Fibroblast of skin of abdomen (primary cell): ENCODE results near the gene ELOB. TPM values are rescaled to one million over a fixed set of nuclear protein-coding genes. Genes with fewer than 3 reads are reported as not detected.

Source experiments
- DNase-seq: peaks from one replicate; pipeline ENCODE4 v3.0.0-alpha.2; 2013
- polyA plus RNA-seq, 2 experiments: library from polyadenylated mRNA; unstranded; fragments of 120-200 nt; gene quantifications; one replicate each; pipeline ENCODE4 v1.2.1, GENCODE V29; 2013; ENCODE audit not compliant: insufficient read length in 2 of 2

Gene ELOB
- 308 TPM for polyA plus RNA-seq (2013, experiment 1 of 2; ENCODE audit: insufficient read length)
- 286 TPM for polyA plus RNA-seq (2013, experiment 2 of 2; ENCODE audit: insufficient read length)

DNA sequence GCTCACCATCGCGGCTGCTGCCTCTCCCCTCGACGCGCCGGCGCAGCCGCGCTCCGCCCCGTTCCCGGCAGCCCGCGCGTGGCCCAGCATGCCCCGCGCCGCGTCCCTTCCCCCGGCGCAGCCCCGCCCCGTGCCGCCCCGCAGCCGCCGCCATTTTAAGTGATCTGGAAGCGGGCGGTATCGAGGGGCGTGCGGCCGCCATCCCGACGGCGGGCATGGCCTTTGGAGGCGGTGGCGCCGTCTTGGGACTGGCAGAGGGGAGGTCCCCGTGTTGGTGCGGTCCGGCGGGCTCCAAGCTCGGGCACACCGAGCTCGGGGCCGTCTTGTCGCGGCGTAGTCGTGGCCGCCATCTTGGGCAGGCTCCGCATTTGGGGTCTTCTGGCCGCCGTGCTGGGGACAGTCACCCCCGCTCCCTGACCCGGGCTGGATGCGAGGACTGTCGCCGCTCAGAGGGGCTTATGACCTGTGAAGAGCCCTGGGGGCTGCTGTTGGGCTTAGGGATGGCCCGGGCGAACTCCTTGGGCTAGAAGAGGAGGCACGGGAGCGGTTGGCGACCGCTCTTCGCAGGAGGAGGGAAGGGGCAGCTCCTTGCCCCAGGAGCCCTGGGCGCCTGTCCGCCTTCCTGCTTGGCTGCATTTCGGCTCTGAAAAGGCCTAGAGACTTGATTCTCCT lies at the start of gene ELOB:
Gene ELOB, minus strand, starts transcription at position 50 of the 672 bp plus-strand sequence. Its CDS starts 41 bp downstream, at position 9.
- peak; percentile 83 for DNase-seq

DNA sequence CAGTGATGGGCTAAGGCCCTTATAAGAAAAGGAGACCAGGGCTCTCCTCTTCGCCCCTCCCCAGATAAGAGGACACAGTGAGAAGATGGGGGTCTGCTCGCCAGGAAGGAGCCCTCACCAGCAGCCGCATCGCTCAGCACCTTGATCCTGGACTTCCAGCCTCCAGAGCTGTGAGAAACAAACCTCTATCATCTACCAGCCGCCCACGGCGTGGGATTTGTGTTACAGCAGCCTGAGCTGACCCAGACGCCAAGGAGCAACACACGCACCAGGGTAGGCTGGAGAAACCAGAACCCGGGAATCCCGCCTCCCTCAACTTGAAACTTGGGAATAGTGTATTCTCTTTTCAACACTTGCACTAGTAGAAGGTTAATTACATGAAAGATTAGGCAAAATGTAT lies 48.8 kb upstream of the ELOB start:
- no peak for DNase-seq

DNA sequence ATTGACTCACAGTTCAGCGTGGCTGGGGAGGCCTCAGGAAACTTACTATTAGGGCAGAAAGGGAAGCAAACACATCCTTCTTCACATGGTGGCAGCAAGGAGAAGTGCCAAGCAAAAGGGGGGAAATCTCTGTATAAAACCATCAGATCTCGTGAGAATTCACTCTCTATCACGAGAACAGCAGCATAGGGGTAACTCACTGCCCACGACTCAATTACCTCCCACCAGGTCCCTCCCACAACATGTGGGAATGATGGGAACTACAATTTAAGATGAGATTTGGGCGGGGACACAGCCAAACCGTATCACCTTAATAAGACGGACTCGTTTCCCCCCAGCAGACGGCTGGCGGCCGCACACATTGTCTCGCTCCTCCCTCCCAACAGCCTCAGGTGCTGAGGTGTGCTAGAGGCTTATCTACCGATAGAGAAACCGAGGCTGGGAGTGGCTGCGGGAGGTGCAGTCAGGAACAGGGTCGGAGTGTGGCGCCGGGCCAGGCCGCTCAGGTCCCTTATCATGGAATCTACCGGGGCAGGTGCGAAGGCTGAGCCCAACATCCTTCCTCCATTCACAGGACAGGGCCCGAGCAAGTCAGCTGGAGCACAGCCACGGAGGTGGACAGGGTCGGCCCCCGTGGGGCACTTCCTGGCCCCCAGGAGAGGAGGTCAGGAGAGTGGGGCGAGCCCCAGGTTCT lies 48.1 kb upstream of the ELOB start:
- no peak for DNase-seq

DNA sequence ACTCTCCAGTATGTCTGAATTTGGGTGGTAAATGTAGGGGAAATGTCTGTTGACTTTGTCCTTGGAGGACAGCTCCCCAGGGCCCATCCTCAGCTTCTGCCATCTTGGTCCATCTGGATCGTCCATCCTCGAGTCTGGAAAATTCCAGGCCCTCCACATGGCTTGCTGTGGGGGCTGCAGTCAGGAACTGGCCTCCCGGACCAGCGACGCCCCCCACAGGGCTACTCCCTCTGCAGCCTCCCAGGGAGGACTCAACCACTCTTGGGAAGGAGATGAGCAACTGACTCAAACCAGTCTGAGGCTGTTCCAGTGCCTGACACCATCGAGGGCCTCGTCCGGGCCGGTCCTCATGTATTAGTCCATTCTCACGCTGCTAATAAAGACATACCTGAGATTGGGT lies 47.5 kb upstream of the ELOB start:
- DNase-seq, result no peak

DNA sequence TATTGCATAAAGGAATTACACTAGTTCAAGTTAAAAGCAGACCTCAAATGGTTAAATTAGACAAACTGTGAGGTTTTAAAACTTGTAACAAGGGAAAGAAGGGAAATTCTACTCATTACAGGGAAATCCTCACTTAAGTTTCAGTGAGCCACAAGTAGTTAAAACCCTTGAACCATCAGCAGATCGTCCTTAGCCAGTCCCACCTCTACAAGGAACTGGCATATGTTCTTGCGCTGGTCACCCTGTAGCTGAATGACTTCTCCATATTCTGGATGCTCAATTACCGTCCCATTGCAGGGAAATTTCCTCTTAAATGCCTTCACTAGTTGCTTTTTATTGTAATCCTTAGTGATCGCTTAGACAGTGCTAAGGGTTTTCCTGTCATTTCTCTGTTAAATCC lies 45.4 kb upstream of the ELOB start:
- DNase-seq, result no peak

DNA sequence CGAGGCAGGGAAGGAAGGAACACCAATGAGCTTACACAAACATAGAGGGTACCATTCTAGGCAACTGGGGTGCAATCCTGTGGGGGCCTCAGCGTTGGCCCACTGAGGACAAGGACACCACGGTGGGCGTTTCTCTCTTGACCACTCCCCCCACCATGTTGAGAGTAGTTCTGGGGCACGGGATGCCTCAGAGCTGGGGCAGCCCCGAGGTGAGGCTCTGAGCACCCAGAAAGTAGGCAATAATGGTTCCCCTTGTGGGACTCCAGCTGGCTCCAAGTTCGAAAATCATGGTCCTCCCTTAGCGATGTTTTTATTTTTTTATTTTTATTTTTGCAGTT lies 45.0 kb upstream of the ELOB start:
- no peak for DNase-seq

DNA sequence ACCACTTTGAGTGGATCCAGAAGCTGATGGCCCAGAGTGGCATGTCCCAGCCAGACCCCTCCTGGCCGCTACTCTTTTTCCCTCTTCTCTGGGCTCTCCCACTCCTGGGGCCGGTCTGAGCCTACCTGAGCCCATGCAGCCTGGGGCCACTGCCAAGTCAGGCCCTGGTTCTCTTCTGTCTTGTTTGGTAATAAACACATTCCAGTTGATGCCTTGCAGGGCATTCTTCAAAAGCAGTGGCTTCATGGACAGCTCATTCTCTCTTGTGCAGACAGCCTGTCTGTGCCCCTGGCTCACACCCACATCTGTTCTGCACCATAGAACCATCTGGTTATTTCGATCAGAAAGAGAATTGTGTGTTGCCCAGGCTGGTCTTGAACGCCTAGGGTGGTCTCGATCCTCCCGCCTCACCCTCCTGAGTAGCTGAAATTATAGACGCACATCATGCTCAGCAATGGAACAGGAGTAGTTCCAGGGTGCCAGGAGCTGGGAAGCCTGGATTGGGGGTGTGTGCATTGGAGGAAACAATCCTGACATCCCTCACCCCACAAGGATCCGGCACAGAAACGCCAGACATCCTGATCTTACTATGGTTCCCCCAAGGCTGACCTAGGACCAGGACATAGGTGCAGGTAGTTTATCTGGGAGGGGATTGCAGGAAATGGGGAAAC lies 44.5 kb upstream of the ELOB start:
- DNase-seq, result no peak

DNA sequence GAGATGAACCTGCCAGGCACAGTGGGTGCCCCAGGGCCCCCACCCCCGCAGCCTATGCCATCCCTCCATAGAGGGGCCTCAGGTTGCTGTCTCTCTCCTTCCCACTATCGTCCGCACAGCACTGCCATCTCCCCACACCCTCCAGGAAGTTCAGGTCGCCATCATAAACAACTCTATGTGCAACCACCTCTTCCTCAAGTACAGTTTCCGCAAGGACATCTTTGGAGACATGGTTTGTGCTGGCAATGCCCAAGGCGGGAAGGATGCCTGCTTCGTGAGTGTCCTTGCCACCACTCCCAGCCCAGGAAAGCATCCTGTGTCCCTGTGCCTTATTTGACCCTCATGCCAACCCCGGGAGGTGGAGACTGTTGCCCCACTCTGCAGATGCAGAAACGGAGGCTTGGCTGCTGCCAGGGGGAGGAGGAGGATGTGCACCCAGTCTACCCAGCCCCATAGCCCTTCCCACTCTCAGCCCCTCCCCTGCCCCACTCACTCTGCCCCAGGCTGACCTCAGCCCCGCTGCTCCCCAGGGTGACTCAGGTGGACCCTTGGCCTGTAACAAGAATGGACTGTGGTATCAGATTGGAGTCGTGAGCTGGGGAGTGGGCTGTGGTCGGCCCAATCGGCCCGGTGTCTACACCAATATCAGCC lies 43.9 kb upstream of the ELOB start:
- no peak for DNase-seq

DNA sequence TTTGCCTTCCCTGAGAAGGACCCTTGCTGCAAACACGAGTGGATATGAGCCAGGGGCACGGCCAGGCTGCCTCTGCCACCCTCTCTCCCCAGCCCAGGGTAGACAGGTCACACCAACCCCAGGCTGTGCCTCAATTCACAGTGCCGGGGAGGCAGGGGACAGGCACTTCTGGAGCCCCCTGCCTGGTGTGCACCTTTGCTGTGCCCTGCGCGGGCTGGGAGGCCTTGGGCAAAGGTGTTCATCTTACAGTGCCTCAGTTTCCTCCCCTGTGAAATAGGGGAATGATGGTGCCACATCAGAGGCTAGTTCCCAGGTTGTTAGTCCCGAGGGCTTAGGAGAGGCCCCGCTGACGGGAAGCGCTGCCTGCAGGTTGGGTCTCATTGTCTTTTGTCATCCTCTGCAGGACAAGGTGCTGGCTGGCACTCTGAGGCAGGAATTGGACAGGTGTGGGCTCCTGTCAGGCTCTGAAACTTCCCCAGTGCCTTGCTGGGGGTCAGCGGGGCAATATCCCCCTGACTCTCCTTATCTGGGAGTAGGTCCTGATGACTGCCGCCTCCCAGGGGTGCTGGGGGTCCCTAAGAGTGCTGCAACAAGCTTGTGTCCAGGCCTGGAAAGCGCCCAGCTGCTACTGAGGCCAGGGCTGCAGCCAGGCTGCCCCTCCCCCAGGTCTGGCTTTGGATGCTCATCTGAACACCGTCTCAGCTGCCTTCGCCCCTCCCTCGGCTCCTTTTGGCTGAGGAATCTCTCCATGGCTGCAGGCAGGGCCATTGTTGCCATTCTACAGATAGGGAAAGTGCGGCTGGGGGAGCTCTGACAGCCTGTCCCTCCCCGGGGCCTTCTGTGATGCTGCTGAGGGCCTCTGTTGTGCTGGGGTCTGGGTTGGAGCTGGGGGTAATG lies 43.1 kb upstream of the ELOB start:
- no peak for DNase-seq

DNA sequence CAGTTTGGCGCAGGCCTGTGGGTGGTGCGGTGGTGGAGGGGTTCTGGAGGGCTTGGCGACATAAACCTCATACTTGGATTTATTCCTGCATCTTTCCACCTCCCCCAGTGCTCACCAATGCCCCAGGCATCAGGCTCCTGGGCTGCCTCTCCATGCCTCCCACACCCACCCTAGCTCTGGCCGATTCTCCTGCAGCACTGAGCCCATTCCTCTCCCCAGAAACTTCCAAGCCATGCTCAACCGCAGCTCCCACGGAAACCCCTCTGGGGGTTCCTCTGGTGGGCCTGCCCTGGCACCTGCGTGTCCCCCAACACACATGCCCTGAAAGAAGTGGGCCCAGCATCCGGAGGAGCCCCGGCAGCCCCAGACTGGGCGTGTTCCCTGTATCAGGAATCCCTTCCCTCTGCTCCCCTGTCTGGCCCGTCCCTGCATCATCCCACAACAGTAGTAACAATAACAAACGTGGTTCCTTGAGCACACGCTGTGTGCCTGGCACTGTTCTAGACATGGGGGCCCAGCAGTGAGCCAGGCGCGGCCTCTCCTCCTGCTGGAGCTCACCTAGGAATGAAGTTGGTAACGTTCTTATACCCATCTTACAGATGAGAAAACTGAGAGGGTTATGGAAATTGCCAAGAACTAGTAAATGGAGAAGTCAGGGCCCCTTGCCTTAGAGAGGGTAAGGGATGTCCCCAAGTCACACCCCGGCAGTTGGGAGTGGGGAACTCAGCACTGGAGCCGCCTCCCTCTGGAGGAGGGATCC lies 42.3 kb upstream of the ELOB start:
- no peak for DNase-seq

DNA sequence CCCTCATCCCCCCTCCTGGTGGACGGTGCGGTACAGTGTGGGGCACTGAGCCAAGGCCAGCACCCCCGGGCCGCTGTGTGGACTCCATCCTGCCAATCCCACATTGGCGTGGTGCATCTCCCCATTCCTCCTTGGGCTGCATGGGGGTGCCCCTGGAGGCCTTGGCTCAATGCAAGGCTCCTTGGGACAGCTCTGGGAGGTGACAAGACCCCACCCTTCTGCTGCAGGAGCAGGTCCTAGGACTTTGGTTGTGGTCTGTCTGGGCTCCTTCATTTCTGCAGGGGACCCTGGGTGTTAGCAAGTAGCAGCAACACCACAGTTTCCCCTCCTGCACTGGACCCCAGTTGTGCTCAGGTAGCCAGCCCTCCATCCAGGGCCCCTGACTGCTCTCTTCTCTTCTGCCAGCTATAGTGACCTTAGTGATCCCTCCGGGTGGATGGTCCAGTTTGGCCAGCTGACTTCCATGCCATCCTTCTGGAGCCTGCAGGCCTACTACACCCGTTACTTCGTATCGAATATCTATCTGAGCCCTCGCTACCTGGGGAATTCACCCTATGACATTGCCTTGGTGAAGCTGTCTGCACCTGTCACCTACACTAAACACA lies 41.3 kb upstream of the ELOB start:
- no peak for DNase-seq

DNA sequence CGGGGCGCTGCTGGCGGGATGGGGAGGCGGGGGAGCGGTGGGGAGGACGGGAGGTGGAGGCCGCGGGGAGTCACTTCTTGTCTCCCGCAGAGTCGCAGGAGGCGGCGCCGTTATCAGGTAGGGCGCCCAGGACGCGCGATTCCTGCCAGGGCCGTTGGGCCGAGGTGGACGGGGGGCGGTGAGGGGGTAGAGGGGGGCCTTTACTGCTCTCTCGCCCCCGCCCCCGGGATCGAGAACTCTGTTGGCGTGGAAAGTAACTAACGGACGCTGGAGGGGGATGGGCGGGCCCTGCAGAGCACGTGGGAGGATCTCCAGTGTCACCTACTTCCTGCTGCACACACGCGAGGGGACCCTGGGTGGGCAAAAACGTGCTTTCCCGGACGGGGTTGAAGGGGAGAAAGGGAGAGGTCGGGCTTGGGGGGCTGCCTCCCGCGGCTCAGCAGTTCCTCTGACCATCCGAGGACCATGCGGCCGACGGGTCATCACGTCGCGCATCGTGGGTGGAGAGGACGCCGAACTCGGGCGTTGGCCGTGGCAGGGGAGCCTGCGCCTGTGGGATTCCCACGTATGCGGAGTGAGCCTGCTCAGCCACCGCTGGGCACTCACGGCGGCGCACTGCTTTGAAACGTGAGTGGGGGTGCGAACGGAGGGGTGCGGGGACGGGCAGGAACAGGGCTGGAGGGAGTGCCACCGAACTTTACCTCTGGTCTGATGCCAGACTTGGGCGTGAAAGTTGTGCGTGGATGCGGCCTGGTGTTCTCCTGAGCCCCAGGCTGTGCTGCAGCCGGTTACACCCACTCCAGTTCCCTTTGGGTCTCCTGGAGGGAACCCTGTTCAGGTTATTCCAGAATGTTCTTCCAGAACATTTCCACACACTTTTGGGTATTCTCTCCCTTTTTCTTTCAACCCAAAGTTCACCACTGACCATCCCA lies 40.5 kb upstream of the ELOB start:
- no peak for DNase-seq

DNA sequence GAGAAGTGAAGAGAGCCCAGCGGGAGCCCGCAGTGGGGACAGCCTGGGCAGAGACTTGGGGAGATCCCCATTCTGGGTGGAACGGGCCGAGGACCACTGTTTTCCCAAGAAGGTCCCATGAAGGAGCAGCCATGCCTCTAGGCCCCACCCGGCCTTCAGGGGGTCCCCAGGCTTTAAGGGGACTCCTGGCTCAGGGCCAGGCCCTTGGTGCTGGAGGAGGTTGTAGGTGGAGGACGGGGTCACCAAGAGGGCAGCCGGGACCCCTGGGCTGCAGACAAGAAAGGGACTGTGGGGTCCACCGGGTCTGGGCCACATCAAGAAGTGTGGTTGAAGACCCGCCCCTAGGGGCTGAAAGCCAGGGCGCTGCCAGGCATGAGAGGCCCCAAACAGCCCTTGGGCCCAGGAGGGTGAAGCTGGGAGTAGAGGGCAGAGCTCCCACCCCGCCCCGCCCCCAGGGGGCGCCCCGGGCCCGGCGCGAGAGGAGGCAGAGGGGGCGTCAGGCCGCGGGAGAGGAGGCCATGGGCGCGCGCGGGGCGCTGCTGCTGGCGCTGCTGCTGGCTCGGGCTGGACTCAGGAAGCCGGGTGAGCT lies 39.8 kb upstream of the ELOB start, which contains the start of gene PRSS21:
Gene PRSS21, plus strand, starts transcription at position 487 of the 589 bp plus-strand sequence. Its CDS starts 32 bp downstream, at position 519.
- DNase-seq, result no peak

DNA sequence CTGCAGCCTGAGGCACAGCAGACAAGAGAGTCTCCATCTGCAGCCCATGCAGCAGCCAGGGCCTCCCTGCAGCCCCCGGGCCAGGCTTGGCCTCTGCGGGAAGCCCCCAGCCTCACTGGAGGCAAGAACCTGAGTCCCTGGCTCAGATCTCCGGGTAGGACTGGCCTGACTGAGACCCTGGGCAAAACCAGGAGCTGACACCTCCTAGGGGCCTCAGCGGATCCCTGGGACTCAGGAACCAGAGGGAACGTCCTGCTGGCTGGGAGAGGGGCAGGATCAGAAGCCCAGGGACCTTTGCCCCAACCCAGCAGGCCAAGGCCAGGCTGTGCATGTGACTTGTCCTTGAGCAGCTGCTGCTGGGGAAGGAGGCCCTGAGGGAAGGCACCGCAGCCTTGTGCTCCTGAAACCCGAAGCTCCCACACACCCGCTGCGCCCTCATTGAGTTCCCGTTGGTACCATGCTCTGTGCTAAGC lies 38.3 kb upstream of the ELOB start:
- DNase-seq, result no peak

DNA sequence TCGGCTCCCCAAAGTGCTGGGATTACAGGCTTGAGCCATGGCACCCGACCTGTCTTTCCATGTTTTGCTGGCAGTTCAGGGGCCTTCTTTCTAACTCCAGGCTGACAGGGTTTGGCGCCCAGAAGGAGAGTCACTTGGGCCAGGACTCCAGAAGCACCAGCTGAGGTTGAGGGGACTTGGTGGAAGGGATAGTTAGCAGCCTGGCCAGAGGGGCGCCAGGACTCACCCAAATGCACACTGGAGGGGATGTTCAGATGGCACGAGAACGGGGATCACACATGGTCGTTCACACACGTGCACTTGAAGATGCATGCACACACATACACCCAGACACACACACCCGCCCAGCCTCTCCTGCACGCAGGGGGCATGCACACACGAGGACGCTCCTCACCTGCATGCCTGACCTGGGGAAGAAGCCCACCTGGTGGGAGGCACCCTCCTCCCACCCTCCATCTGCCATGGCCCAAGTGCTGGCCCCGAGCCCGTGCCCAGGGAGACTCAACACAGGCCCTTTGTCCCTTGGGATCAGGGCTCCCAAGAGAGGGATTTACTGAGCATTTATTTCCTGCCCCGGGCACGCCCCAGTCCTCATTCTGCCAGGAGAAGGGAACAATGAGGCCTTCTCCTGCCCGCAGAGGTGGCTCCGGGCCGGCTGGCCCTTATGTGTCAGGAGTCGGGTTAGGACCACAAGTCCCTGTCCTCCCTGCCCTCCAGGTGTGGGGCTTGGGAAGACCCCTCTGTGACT lies 37.6 kb upstream of the ELOB start:
- no peak for DNase-seq

DNA sequence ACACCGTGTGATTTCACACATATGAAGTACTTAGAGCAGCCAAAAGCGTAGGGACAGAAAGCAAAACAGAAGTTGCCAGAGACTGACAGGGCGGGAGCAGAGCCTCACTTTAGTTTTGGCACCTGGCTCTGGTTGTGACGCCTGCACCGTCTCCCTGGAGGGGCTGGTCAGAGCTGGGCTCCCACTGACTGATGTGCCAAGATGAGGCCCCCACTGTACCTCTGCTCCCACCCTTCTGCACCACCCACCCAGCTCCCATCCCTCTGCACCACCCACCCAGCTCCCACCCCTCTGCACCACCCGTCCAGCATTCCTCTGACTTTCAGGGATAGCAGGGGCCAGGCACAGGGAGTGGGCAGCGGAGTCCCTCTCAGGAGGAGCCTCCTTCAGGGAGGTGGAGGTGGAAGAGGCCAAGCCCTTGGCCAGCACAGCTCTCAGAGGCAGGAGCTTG lies 36.7 kb upstream of the ELOB start:
- DNase-seq, result no peak

DNA sequence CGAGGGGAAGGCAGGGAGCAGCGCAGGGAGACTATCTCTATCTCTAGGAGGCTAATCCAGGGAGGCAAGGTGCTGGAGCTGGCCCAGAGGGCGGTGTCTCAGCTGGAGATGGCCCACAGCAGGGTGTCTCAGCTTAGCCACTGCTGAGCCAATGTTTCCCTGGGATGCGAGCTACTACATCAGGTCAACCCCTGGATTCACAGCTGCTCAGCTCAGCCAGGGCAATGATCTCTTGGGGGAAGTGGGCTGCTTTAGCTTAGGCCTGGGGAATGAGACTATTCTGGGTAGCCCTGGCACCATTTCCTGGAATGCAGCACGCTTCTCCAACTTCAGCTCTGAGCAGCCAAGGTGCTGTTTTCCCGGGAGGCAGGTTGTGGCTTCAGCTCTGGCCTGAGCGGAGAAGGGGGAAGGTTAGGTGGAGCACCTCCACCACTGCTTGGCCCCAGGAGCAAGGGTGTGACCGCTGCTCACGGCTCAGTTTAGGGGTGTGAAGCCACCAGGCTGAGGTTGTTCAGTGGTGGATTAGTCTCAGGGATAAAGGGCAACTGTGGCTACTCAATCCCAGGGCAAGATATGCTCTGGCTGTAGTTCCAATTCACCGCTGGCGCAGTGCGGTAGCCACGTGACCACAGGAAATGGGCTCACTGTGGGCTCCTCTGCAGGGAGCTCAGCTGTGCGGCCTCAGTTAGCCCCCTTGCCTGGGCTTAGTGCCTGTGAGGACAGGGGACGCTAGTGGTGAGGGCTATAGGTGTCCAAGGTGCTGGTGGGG lies 34.8 kb upstream of the ELOB start:
- DNase-seq, result no peak

DNA sequence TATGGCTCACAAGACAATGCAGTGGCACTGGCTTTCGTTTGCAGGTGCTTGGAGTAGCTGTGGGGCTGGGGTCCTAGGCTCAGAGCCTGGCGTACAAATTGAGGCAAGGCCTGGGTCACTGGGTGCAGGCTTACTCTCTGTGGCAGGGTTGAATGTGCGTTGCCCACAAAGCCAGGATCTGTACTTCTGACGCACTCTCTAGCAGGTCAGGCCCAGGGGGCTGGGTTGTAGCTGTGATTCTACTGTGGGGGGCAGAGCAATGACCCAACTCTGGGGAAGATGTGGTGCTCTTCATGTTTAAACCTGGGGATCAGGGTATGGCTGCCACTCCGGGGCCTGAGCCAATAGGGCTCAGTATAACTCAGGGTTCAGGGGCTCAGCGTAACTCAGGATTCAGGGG lies 33.6 kb upstream of the ELOB start:
- DNase-seq, result no peak
